NCI-H1694 (cell line): ENCODE data around the gene DHRSX.
"Not testable (repeated sequence)": the region's sequence is repeated elsewhere in the genome, so short reads cannot be mapped to it uniquely, and the experiment has no call there.

Experiments used
- DNase-seq: peaks from one replicate; lab custom pipeline; 2025; lab: John Stamatoyannopoulos, UW

The DHRSX gene

DNA sequence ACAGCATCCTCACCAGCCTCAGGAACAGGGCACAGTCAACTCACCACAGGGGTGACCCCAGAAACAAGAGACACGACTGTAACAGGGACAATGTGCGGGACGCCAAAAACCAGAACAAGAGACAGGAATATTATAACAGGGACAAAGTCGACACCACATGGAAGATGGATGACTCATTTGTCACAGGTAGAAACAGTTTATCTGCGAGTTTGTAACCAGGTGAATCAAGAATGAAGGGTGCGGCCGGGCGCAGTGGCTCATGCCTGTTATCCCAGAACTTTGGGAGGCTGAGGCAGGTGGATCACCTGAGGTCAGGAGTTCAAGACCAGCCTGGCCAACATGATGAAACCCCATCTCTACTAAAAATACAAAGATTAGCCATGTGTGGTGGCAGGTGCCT is 44.7 kb downstream of the DHRSX start:
- DNase-seq: not testable (repeated sequence)

- DNase-seq: not testable (repeated sequence)
These were observed 46.2 kb downstream of the DHRSX start for GRCh38 chrX:2454620-2455019.

GRCh38 chrX:2452799-2453198 is 48.0 kb downstream of the DHRSX start:
- no peak for DNase-seq

GRCh38 chrX:2452317-2452784 is 48.4 kb downstream of the DHRSX start:
- DNase-seq: no peak

DNA sequence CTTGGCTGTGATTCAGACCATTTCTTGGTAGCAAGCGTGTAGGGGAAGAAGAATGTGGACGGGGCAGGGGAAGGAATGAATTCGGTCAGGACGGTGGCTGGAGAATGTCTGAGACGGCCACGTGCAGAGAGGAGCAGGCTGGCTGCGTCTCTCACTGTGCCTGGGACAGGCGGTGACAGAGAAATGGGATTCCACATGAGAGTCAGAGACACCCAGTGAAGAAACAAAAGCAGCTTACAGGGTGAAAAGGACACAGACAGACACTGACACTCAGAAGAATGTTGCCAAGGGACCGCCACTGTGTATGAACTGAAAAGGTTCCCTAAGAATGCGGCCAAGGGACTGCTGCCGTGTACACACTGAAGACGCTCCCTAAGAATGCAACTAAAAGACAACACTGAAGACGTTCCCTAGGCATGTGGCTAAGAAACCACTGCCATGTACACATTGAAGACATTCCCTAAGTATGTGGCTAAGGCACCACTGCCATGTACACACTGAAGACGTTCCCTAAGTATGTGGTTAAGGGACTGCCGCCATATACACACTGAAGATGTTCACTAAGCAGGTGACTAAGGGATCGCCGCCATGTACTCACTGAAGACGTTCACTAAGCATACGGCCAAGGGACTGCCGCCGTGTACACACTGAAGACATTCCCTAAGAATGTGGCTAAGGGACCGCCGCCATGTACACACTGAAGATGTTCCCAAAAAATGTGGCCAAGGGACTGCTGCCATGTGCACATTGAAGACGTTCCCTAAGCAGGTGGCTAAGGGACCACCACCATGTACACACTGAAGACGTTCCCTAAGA is 49.1 kb downstream of the DHRSX start:
- DNase-seq: no peak

GRCh38 chrX:2450681-2451080 is 50.1 kb downstream of the DHRSX start:
- no peak for DNase-seq

DNA sequence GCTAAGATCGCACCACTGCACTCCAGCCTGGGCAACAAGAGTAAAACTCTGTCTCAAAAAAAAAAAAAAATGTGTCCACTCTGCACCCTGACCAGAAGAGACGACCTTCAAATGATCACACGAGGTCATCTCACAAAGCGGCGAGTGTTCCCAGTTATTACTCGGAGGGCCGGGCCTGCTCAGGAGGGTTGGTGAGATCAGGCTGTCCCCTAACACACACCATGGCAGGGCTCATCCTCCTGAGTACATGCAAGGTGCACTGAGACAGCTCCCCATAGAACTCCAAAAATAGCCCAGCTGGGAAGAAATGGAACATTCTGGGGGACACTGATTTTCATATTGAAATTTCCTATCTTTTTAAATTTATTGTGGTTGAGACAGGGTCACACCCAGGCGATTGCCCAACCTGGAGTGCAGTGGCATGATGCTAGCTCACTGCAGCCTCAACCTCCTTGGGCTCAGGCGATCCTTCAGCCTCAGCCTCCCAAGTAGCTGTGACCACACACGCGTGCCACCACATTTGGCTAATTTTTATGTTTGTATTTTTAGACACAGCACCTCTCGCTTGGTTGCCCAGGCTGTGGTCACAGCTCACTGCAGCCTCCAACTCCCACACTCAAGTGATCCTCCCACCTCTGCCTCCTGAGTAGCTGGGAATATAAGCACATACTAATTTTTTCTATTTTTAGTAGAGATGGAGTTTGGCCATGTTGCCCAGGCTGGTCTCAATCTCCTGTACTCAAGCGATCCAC is 51.5 kb downstream of the DHRSX start:
- no peak for DNase-seq

GRCh38 chrX:2447484-2447883 is 53.3 kb downstream of the DHRSX start:
- DNase-seq: no peak

GRCh38 chrX:2446815-2447214 is 54.0 kb downstream of the DHRSX start:
- no peak for DNase-seq

DNA sequence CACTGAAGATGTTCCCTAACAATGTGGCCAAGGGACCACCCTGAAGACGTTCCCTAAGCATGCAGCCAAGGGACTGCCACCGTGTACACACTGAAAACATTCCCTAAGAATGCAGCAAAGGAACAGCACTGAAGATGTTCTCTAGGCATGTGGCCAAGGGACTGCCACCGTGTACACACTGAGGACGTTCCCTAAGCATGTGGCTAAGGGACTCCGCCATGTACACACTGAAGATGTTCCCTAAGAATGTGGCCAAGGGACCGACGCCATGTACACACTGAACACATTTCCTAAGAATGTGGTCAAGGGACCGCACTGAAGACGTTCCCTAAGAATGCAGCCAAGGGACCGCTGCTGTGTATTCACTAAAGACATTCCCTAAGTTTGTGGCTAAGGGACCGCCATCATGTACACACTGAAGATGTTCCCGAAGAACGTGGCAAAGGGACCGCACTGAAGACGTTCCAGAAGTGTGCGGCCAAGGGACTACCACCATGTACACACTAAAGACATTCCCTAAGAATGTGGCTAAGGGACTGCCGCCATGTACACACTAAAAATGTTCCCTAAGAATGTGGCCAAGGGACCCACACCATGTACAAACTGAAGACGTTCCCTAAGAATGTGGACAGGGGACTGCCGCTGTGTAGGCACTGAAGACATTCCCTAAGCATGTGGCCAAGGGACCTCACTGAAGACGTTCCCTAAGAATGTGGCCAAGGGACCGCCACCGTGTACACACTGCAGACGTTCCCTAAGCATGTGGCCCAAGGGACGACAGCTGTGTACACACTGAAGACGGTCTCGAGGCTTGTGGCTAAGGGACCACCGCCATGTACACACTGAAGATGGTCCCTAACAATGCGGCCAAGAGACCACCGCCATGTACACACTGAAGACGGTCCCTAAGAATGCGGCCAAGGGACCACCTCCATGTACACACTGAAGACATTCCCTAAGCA is 54.8 kb downstream of the DHRSX start:
- no peak for DNase-seq

DNA sequence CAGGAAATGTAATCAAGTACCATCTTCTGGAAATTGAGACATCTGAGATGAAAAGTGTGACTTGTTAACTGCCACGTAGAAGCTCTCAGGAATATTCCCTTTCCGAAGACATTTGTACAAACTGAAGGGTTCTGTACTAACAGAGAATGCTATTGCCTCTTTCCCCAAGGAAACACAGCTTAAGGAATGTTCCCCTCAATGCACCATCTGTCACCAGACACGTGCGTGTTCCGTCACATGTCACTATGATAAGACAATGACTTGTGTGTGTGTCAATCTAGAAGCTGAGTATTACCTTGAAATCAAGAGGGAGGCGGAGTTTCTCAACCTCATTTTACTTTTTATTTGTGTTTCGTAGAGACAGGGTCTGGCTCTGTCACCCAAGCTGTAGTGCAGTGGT is 58.1 kb downstream of the DHRSX start:
- no peak for DNase-seq

- no peak for DNase-seq
These were observed 59.3 kb downstream of the DHRSX start for GRCh38 chrX:2441466-2441865.

DNA sequence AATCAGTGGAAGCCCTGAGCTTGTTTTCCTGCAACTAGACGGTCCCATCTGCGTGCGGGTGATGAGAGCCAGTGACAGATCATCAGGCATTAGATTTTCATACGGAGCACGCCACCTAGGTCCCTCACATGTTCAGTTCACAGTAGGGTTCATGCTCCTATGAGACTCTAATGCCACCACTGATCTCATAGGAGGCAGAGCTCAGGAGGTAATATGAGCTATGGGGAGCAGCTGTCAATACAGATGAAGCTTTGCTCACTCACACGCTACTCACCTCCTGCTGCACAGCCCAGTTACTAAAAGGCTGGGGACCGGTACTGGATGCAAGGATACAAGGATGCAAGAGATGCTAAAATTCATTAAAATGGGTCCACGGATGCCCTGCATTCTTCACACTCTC is 61.2 kb downstream of the DHRSX start:
- no peak for DNase-seq

GRCh38 chrX:2435465-2435864 is 65.3 kb downstream of the DHRSX start:
- no peak for DNase-seq

DNA sequence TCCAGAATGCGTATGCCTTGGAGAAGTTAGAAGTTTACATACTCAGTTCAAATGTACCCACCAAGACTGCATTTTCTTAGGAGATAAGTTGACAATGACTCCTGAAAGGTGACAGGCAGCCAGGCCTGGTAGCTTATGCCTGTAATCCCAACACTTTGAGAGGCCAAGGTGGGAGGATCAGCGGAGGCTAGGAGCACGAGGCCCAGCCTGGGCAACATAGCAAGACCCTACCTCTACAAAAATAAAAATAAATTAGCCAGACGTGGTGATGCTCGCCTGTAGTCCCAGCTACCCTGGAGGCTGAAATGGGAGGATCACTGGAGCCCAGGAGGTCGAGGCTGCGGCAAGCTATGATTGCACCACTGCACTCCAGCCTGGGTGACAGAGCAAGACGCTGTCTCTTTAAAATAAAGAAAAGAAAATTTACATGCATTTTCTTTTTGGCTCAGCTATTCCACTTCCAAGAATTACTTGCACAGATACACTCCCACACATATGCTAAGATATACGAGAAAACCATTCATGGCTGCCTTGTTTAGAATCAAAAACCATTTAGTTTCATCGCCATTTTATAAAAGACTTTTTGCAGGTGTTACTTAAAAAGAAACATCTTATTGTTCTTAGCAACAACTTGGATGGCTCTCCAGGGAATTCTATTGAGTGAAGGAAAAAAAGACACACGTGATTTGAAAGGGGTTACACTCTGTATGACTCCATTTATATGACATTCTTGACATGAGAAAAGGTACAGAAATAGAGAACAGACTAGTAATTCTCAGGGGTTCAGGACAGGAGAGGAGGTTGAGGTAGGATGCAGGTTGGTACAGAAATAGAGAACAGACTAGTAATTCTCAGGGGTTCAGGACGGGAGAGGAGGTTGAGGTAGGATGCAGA is 66.3 kb downstream of the DHRSX start:
- DNase-seq: no peak

DNA sequence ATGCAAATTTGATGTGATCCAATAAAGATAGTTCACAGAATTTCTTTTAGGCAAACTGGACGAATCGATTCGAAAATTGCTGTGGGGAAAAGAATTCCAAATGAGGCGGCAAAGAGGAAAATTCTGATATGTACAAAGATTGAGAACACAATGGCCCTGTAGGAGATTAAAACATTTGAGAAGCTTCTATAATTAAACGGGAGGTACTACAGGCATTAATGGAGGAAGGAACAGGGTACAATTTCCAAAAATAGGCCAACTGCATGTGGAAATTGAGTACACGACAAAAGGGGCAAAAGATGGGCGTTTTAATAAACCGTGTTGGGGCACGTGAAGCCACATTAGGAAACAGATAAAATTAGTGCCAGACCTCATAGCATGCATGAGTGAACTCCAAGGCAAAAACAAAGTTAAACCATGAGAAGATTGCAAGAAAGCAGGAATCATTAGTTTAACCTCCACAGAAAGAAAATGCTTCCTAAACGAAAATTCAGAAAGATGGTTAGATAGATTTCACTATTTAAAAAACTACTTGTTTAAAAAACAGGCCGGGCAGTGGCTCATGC is 68.4 kb downstream of the DHRSX start:
- DNase-seq: no peak

- no peak for DNase-seq
These were observed 70.4 kb downstream of the DHRSX start for GRCh38 chrX:2430265-2430825.

- DNase-seq: no peak
These were observed 73.0 kb downstream of the DHRSX start for GRCh38 chrX:2427737-2428136.

DNA sequence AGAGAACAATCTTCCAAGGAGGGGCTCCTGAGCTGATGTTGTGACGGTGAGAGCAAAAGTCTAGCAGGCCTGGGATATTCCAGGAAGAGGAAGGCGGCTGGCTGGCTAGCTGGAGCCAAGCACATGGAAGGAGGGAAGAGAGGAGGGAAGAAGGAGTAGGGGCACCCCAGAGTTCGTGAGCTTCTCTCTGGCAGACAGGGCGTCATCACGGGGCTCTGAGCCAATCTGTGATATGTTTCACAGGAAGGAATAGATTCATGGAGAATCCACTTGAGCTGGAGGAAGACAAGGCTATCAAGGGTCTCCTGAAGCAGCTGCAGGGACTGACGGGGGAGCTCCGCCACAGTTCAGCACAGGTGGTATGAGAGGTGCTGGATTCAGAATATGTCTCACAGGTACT is 73.6 kb downstream of the DHRSX start:
- DNase-seq: no peak

- no peak for DNase-seq
These were observed 74.4 kb downstream of the DHRSX start for GRCh38 chrX:2426289-2426882.
